Measurements from ENCODE around the gene OR5K2.

Gene OR5K2

GRCh38 chr3:98532709-98533571 lies 35.5 kb downstream of the OR5K2 start:
- Mint-ChIP-seq H3K27me3 (no peaks in the 10 kb centered on the region), H3K4me1 (peaks cover 29% of the 10 kb centered on the region), H3K27ac (peak overlapping the region; percentile 77), H3K4me3 (peak overlapping the region; percentile 84), H3K9me3 (no peaks in the 10 kb centered on the region), H3K36me3 (peaks cover 43% of the 10 kb centered on the region)
- no peak for ATAC-seq

- Mint-ChIP-seq H3K27me3 (no peaks in the 10 kb centered on the region), H3K9me3 (no peaks in the 10 kb centered on the region), H3K36me3 (peaks cover 38% of the 10 kb centered on the region), H3K4me3 (peak overlapping the region; percentile 84), H3K27ac (peak overlapping the region; percentile 77), H3K4me1 (peaks cover 22% of the 10 kb centered on the region)
- ATAC-seq, result no peak
Observed at GRCh38 chr3:98534168-98534567, 36.7 kb downstream of the OR5K2 start.

GRCh38 chr3:98534734-98535133 lies 37.3 kb downstream of the OR5K2 start:
- peaks cover 37% of the 10 kb centered on the region for H3K36me3 Mint-ChIP-seq
- no peak for ATAC-seq

GRCh38 chr3:98536456-98537017 lies 39.1 kb downstream of the OR5K2 start:
- H3K4me1 Mint-ChIP-seq, result peaks cover 11% of the 10 kb centered on the region

More at GRCh38 chr3:98534734-98535133, 37.3 kb downstream of the OR5K2 start:
- Mint-ChIP-seq H3K9me3 (no peaks in the 10 kb centered on the region), H3K4me3 (peak overlapping the region; percentile 59), H3K4me1 (peaks cover 21% of the 10 kb centered on the region), H3K27me3 (no peaks in the 10 kb centered on the region), H3K27ac (peak overlapping the region; percentile 77)

GRCh38 chr3:98540346-98540745 lies 42.9 kb downstream of the OR5K2 start:
- no peak overlapping the region for H3K4me3 Mint-ChIP-seq
- peaks cover 4% of the 10 kb centered on the region for H3K36me3 Mint-ChIP-seq
- no peaks in the 10 kb centered on the region for H3K9me3 Mint-ChIP-seq
- H3K27ac Mint-ChIP-seq, result peak overlapping the region; percentile 36
- peak; percentile 81 for ATAC-seq
- no peaks in the 10 kb centered on the region for H3K27me3 Mint-ChIP-seq
- H3K4me1 Mint-ChIP-seq, result peaks cover 23% of the 10 kb centered on the region

More at GRCh38 chr3:98536456-98537017, 39.1 kb downstream of the OR5K2 start:
- Mint-ChIP-seq H3K9me3 (no peaks in the 10 kb centered on the region), H3K27ac (peak overlapping the region; percentile 78), H3K4me3 (peak overlapping the region; percentile 73), H3K36me3 (peaks cover 21% of the 10 kb centered on the region), H3K27me3 (no peaks in the 10 kb centered on the region)
- peak; percentile 92 for ATAC-seq

- Mint-ChIP-seq H3K27me3 (no peaks in the 10 kb centered on the region), H3K9me3 (no peaks in the 10 kb centered on the region), H3K27ac (no peak overlapping the region), H3K4me3 (no peak overlapping the region), H3K36me3 (peaks cover 4% of the 10 kb centered on the region), H3K4me1 (peaks cover 30% of the 10 kb centered on the region)
- no peak for ATAC-seq
Observed at GRCh38 chr3:98541695-98542094, 44.2 kb downstream of the OR5K2 start.

- Mint-ChIP-seq H3K27ac (peak overlapping the region; percentile 55), H3K4me1 (peaks cover 30% of the 10 kb centered on the region), H3K36me3 (peaks cover 4% of the 10 kb centered on the region), H3K4me3 (no peak overlapping the region), H3K9me3 (no peaks in the 10 kb centered on the region), H3K27me3 (no peaks in the 10 kb centered on the region)
- no peak for ATAC-seq
Observed at GRCh38 chr3:98542623-98543022, 45.1 kb downstream of the OR5K2 start.

- H3K9me3 Mint-ChIP-seq, result no peaks in the 10 kb centered on the region
- H3K27me3 Mint-ChIP-seq, result no peaks in the 10 kb centered on the region
- ATAC-seq, result peak; percentile 67
- H3K27ac Mint-ChIP-seq, result peak overlapping the region; percentile 84
- H3K4me1 Mint-ChIP-seq, result peaks cover 25% of the 10 kb centered on the region
- peaks cover 4% of the 10 kb centered on the region for H3K36me3 Mint-ChIP-seq
- H3K4me3 Mint-ChIP-seq, result peak overlapping the region; percentile 60
Observed at GRCh38 chr3:98545940-98546339, 48.5 kb downstream of the OR5K2 start.
